ELR (cell line): ENCODE results near the gene DMRT2.

Source experiments
- DNase-seq: peaks from one replicate; pipeline ENCODE4 v3.0.0-alpha.2; 2015; ENCODE audit warnings: low read depth

The DMRT2 gene

DNA sequence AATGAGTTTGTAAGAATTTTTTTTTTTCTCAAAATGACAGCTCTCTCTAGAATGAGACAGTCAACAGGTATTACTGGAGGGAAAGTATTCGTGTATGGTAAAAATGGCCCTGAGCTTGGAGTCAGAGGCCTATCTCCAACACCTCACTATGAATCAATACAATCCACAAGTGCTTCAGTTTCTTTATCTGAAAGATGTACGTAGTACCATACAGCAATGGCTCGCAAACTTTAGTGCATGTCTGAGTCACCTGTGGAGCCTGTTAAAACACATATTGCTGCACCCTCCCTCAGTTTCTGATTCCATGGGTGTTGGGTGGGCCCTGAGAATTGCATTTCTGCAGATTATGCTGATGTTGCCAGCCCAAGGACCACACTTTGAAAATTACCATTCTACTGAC is 44.6 kb downstream of the DMRT2 start:
- DNase-seq = no peak

DNA sequence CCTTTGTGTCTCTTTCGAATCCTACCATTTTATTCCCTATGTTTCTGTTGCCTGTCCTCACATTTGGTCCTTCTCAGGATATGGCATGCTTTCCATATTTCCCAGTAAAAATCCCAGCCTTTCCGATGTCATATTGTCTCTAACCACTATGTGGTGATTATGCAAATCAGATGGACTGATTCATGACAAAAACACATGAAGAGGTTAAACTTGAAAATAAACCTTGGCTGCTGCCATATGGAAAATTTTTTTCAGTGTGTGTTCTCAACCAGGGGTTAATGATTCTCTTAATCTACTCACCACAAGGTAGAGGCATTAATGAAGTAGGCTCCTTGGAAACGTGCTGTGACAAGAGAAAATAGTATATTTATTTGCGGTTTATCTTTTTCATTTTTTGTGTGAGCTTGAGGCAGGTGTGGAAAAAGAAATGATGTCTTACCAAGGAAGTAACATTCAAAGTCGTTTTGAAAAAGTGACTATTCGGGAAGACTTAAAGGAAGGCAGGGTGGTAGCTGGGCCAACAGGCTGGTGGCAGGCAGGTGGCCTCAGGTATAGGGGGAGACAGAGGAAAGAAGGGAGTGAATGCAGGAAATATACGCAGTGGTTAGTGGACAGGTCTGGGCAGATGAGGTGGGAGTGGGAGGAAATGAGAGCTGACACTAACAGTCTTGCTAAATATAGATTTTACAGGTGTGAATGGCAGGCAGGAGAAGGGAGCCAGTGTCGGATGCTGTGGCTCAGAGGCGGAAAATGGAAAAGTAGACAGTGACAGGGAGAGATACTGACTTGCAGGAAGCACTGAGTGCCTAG is 46.2 kb downstream of the DMRT2 start:
- DNase-seq = no peak

DNA sequence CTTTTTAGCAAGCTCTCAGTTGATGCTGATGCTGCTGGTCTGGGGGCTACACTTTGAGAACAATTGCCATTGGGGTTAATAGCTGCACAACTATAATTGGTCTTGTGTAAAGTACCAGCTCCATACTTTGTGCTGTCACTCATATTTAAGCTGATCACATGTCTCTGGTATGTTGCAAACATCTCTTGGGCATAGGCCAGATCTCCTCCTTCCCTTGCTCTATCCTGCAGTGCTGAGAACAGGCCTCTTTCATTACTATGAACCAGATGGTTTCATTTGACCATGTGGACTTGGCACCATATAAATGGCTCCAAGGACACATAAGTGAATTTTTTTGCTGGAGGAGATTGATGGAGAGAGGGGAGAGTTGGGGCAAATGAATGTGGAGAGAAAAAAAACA is 48.4 kb downstream of the DMRT2 start:
- DNase-seq = no peak

DNA sequence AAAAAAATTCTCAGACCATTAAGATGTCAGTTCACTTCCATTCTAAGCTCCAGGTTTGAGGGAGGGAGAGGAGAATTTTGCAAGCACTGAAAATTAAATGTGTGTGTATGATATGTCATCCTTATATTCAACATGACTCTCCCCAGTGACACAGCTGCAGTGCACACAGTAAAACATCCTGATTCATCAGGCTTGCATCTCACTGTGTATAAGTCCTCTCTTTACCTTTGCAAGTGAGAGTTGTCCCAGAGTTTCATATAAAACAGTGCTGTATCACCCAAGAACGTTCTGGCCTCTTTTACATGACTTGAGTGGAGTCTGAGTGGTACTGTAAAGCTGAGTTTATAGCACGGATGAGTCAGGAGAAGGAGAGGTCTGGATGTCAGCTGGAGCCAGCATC is 50.0 kb downstream of the DMRT2 start:
- DNase-seq = no peak

DNA sequence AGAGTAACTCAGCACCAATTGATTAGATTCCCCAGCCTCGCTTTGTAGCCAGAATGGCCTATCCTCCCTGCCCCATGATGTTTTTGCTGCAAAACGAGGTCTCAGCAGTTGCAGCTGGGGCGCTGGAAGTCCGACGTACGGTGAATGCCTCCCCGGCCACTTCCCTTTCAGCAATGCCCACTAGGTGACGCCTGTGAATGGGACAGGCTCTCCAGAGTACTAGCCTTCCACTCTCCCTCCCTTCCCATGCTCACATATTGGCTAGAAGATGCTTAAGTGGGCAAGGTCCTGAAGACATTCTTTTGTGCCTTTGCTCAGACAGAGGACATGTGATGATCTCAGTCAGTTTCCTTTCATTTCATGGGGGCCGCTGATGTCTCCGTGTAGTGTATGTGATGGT is 50.8 kb downstream of the DMRT2 start:
- peak; percentile 30 for DNase-seq

DNA sequence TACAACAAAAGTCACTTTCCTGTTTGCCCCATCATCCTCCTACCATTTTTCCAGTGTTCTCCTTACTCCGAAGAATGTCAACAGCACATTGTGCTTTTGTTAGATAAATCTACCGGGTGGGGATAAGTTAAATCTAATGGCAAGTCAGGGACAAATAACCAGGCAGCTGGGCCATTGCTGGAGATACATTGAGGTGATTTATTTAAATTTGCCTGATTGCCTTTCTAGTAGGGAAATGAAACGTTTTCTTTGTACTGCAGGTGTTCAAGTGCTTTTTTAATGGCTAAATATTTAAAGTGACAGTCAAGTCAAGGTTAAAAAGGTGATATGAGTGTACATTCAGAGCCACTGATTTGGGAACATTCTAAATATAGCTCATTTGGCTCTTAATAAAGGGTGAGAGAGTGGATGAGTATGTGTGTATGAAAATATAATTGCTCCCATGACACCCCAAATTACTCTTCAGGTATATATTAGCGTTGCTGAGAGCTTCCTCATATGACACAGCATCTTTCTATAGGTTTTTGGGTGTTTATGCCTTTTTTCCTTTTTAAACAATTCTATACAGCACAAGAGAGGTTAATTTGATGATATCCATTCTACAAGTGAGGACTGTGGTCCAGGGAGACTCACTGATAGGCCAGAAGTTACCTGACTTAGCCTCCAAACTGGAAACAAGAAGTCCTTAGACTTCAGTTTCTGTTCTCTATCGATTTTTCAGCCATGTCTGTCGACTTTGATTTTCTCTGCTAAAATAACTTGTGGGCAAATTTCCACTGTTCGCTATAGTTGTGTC is 51.9 kb downstream of the DMRT2 start:
- DNase-seq = no peak

DNA sequence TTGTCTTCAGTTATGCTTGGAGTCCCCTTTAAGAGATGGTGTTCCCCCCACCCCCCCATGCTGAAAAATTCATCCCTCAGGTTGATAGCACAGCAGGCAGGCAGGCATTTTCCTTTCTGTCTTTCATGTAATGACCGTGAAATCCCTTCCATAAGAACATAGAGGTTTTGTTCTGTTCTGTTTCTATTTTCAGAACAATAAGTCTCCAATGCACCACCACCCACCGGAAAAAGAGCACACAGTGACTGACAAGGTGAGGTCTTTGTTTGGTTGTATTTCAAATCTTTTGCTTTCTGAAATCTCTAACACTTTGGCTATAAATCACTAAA is 52.4 kb downstream of the DMRT2 start:
- no peak for DNase-seq
